Measurements from ENCODE around the gene ALOXE3. TPM values are rescaled to one million over a fixed set of nuclear protein-coding genes. Genes with fewer than 3 reads are reported as not detected.
A peak's percentile ranks its signal among the peaks of the same experiment; 100 is the strongest.
"Not testable (repeated sequence)": the region's sequence is repeated elsewhere in the genome, so short reads cannot be mapped to it uniquely, and the experiment has no call there.

Gene ALOXE3
- total RNA-seq, 1 donor from 2014 or later, result not detected

GRCh38 chr17:8122924-8123694, 4.8 kb upstream of the ALOXE3 start:
- peak; percentile 45 for DNase-seq (ENCODE audit: low read depth)

GRCh38 chr17:8122422-8122923, 4.2 kb upstream of the ALOXE3 start:
- DNase-seq (ENCODE audit: low read depth), result peak; percentile 72

GRCh38 chr17:8121681-8122421, 3.5 kb upstream of the ALOXE3 start:
- peak; percentile 82 for DNase-seq (ENCODE audit: low read depth)

- no peak for DNase-seq (ENCODE audit: low read depth)
Measured at GRCh38 chr17:8121407-8121680, 3.0 kb upstream of the ALOXE3 start.

GRCh38 chr17:8120520-8121406, 2.4 kb upstream of the ALOXE3 start:
- DNase-seq (ENCODE audit: low read depth), result peak; percentile 73

GRCh38 chr17:8119581-8120519, 1.5 kb upstream of the ALOXE3 start:
- DNase-seq (ENCODE audit: low read depth), result peak; percentile 92

GRCh38 chr17:8118769-8119580, 661 bp upstream of the ALOXE3 start:
- peak; percentile 82 for DNase-seq (ENCODE audit: low read depth)

- no peak for DNase-seq (ENCODE audit: low read depth)
Measured at GRCh38 chr17:8117367-8117979, 841 bp downstream of the ALOXE3 start.

GRCh38 chr17:8116776-8117175, 1.5 kb downstream of the ALOXE3 start:
- DNase-seq (ENCODE audit: low read depth), result no peak

GRCh38 chr17:8110907-8111306, 7.4 kb downstream of the ALOXE3 start:
- no peak for DNase-seq (ENCODE audit: low read depth)

GRCh38 chr17:8110456-8110804, 7.9 kb downstream of the ALOXE3 start:
- no peak for DNase-seq (ENCODE audit: low read depth)

- no peak for DNase-seq (ENCODE audit: low read depth)
Measured at GRCh38 chr17:8109661-8110455, 8.5 kb downstream of the ALOXE3 start.

- DNase-seq (ENCODE audit: low read depth), result no peak
Measured at GRCh38 chr17:8108972-8109660, 9.2 kb downstream of the ALOXE3 start.

- not testable (repeated sequence) for DNase-seq (ENCODE audit: low read depth)
Measured at GRCh38 chr17:8106980-8107379, 11.3 kb downstream of the ALOXE3 start.

GRCh38 chr17:8105957-8106398, 12.3 kb downstream of the ALOXE3 start:
- peak; percentile 16 for DNase-seq (ENCODE audit: low read depth)

GRCh38 chr17:8104911-8105310, 13.4 kb downstream of the ALOXE3 start:
- no peak for DNase-seq (ENCODE audit: low read depth)

GRCh38 chr17:8103549-8103948, 14.8 kb downstream of the ALOXE3 start:
- no peak for DNase-seq (ENCODE audit: low read depth)

GRCh38 chr17:8101721-8102120, 16.6 kb downstream of the ALOXE3 start:
- DNase-seq (ENCODE audit: low read depth), result no peak

All from myocyte (in vitro differentiated cells).